Uterus (tissue), 2 donors: ENCODE measurements around the gene TMEM88.

ENCODE experiments used
- POLR2A ChIP-seq, 2 donors: fragments of 450-650 bp; IDR thresholded peaks; one replicate each; pipeline ENCODE4 v1.6.1; 2016; ENCODE audit warnings: antibody characterized with exemption in 2 of 2, mild to moderate bottlenecking in 1 of 2, moderate library complexity in 1 of 2
- TF ChIP-seq, protein P1 (sequence below), 4 experiments: fragments of 200-600 bp in 2 of 4; fragments of 450-650 bp in 2 of 4; sonication (generic) in 2 of 4; IDR thresholded peaks; one replicate each; pipeline ENCODE4 v1.5.1; 2016 to 2019; ENCODE audit warnings: antibody characterized with exemption in 4 of 4, mild to moderate bottlenecking in 2 of 4, moderate library complexity in 1 of 4

GRCh38 chr17:7859028-7859427 is 4.2 kb downstream of the TMEM88 start:
- no peak for TF ChIP-seq POLR2A (IDR thresholded peaks at IDR 0.05)
- TF ChIP-seq, protein P1, sequence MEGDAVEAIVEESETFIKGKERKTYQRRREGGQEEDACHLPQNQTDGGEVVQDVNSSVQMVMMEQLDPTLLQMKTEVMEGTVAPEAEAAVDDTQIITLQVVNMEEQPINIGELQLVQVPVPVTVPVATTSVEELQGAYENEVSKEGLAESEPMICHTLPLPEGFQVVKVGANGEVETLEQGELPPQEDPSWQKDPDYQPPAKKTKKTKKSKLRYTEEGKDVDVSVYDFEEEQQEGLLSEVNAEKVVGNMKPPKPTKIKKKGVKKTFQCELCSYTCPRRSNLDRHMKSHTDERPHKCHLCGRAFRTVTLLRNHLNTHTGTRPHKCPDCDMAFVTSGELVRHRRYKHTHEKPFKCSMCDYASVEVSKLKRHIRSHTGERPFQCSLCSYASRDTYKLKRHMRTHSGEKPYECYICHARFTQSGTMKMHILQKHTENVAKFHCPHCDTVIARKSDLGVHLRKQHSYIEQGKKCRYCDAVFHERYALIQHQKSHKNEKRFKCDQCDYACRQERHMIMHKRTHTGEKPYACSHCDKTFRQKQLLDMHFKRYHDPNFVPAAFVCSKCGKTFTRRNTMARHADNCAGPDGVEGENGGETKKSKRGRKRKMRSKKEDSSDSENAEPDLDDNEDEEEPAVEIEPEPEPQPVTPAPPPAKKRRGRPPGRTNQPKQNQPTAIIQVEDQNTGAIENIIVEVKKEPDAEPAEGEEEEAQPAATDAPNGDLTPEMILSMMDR (IDR thresholded peaks at IDR 0.05) = no peak
